Body of pancreas (tissue), 4 donors: ENCODE measurements around the gene ANKRD50. TPM values are rescaled to one million over a fixed set of nuclear protein-coding genes. Genes with fewer than 3 reads are reported as not detected.

ENCODE experiments used
- ATAC-seq: fragments of 150-250 bp; one replicate; pipeline ENCODE4 v1.9.1; 2016
- DNase-seq, 4 donors: peaks; one replicate each; pipeline ENCODE4 v3.0.0-alpha.2; 2019
- H3K27ac ChIP-seq, 4 donors: fragments of 200-600 bp; sonication (generic); 1 replicate in 3 of 4; 2 replicates in 1 of 4; pipeline versions ENCODE4 v1.5.1 to v1.6.1; 2016 to 2019; ENCODE audit warnings: mild to moderate bottlenecking in 1 of 4, mixed read lengths in 1 of 4, moderate library complexity in 1 of 4
- H3K27me3 ChIP-seq, 2 donors: fragments of 200-600 bp; sonication (generic); one replicate each; pipeline ENCODE4 v1.6.0; 2016; ENCODE audit warnings: mild to moderate bottlenecking in 1 of 2
- H3K36me3 ChIP-seq, 2 donors: fragments of 200-600 bp; sonication (generic); replicated peaks in 1 of 2; 2 replicates each; pipeline ENCODE4 v1.5.1; 2016; ENCODE audit warnings: low read depth in 2 of 2; ENCODE audit not compliant: insufficient read depth in 1 of 2
- H3K4me1 ChIP-seq: fragments of 200-600 bp; sonication (generic); one replicate; pipeline ENCODE4 v1.6.0; 2016
- H3K4me3 ChIP-seq, 2 donors: fragments of 200-600 bp; sonication (generic); 1 replicate in 1 of 2; 2 replicates in 1 of 2; pipeline ENCODE4 v1.5.1; 2016 to 2019
- H3K9me3 ChIP-seq, 3 donors: fragments of 200-600 bp; sonication (generic); 1 replicate in 2 of 3; 2 replicates in 1 of 3; pipeline ENCODE4 v1.5.1; 2016
- CTCF ChIP-seq, 7 experiments: fragments of 450-650 bp in 4 of 7; fragments of 200-600 bp in 3 of 7; sonication (generic) in 3 of 7; IDR thresholded peaks; one replicate each; pipeline ENCODE4 v1.5.1; 2016 to 2019; ENCODE audit warnings: antibody characterized with exemption in 7 of 7
- POLR2A ChIP-seq, 3 donors: fragments of 450-650 bp; IDR thresholded peaks; one replicate each; pipeline ENCODE4 v1.6.1; 2016; ENCODE audit warnings: antibody characterized with exemption in 3 of 3, mild to moderate bottlenecking in 2 of 3
- WGBS, 2 donors: methylation state at CpG; one replicate each; pipeline ENCODE4 v1.1.5; 2017; 5-methylcytosine and 5-hydroxymethylcytosine counted together
- intact Hi-C: fragments of 100-400 bp; cut with DNase I; formaldehyde crosslinking; loops from one replicate; pipeline ENCODE4 v1.15.1; 2023
- total RNA-seq, 2 donors: library from RNA; depleted of rRNA; stranded (reverse); fragments of >200 nt; gene quantifications; one replicate each; pipeline ENCODE4 v1.1.0, GENCODE V29; 2016

The ANKRD50 gene
- total RNA-seq: 1 to 10 TPM; 5.6 to 6.7 TPM

GRCh38 chr4:124712372-124713184, at the start of gene ANKRD50:
TSS of gene ANKRD50 (minus strand) at chr4:124712732. CDS start at chr4:124710511, 2,221 bp downstream.
- WGBS, 2 donors: 0 to 5% methylated on average over 21 to 49 of the region's 85 CpGs
- TF ChIP-seq POLR2A (IDR thresholded peaks at IDR 0.05) (peak; percentile 45 to 89 (median 79)), CTCF (IDR thresholded peaks at IDR 0.05) (peak in 1 of 7 experiments; percentile 5)
- Histone ChIP-seq H3K36me3 (no peaks in the 10 kb centered on the region), H3K27ac (peak within 1 kb of the TSS; percentile 89 to 96 (median 92)), H3K27me3 (no peaks in the 10 kb centered on the region), H3K9me3 (no peaks in the 10 kb centered on the region), H3K4me1 (peaks cover 26% of the 10 kb centered on the region), H3K4me3 (peak within 1 kb of the TSS; percentile 63 to 68)
- intact Hi-C loops: no loop called here
- peak; percentile 85 for ATAC-seq
- DNase-seq: peak; percentile 87 to 91 (median 89)

- no peak overlapping the region for H3K27ac ChIP-seq
- no peaks in the 10 kb centered on the region for H3K27me3 ChIP-seq
- H3K36me3 ChIP-seq: no peaks in the 10 kb centered on the region
- TF ChIP-seq POLR2A (IDR thresholded peaks at IDR 0.05) (no peak), CTCF (IDR thresholded peaks at IDR 0.05) (no peak)
- H3K4me3 ChIP-seq: no peak overlapping the region
- intact Hi-C loops: no loop called here
- no peak for ATAC-seq
- H3K4me1 ChIP-seq: peaks cover 10% of the 10 kb centered on the region
- no peak for DNase-seq
- H3K9me3 ChIP-seq: no peaks in the 10 kb centered on the region
- 84 to 100% methylated on average over 1 of the region's 1 CpG for WGBS, 2 donors
Measured at GRCh38 chr4:124757126-124757525, 44.6 kb upstream of the ANKRD50 start.

- TF ChIP-seq CTCF (IDR thresholded peaks at IDR 0.05): no peak
- no peak for TF ChIP-seq POLR2A (IDR thresholded peaks at IDR 0.05)
- intact Hi-C loops: no loop called here
- Histone ChIP-seq H3K27me3 (no peaks in the 10 kb centered on the region), H3K9me3 (no peaks in the 10 kb centered on the region), H3K27ac (peak overlapping the region in 2 of 4 donors; percentile 11 to 54), H3K4me3 (no peak overlapping the region), H3K4me1 (peaks cover 10% of the 10 kb centered on the region), H3K36me3 (no peaks in the 10 kb centered on the region)
- ATAC-seq (no peak), DNase-seq (no peak)
Measured at GRCh38 chr4:124754681-124755080, 42.1 kb upstream of the ANKRD50 start.

GRCh38 chr4:124753941-124754581, 41.5 kb upstream of the ANKRD50 start:
- H3K9me3 ChIP-seq: no peaks in the 10 kb centered on the region
- peak; percentile 98 for ATAC-seq
- peak; percentile 72 to 90 (median 86) for DNase-seq

More at GRCh38 chr4:124753941-124754581, 41.5 kb upstream of the ANKRD50 start:
- no peaks in the 10 kb centered on the region for H3K36me3 ChIP-seq
- H3K4me1 ChIP-seq: peaks cover 10% of the 10 kb centered on the region
- H3K27ac ChIP-seq: peak overlapping the region; percentile 11 to 70 (median 60)
- H3K27me3 ChIP-seq: no peaks in the 10 kb centered on the region
- 35 to 45% methylated on average over 4 of the region's 4 CpGs for WGBS, 2 donors
- no peak overlapping the region for H3K4me3 ChIP-seq
- intact Hi-C loops: no loop called here
- TF ChIP-seq POLR2A (IDR thresholded peaks at IDR 0.05) (peak in 1 of 3 donors; percentile 15), CTCF (IDR thresholded peaks at IDR 0.05) (no peak)
